Inferior parietal cortex (tissue), 1 donor: ENCODE results near the gene CRHR2.

Experiments used
- DNase-seq: peaks from one replicate; pipeline ENCODE4 v3.0.0-alpha.2; 2016; ENCODE audit errors: extremely low spot score

The CRHR2 gene

DNA sequence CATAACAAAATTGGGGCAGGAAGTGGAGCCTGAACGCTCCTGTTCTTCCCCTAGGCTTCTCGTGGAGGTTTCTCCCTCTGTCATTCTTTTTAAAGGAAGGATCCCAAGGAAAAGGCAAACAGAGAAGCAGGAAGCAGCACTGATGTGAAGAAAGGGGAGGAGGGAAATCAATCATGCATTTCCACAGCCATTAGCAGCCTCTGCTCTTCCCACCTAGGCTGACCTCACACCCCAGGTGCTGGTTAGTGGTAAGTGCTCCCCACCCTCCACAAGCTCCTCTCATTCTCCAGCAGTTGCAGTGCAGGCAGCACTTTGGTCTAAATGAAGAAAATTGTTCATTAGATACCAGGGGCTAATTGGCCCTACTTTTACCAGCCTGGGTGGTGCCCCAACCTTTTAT is 2.6 kb downstream of the CRHR2 start:
- DNase-seq = no peak

- no peak for DNase-seq
These were observed 3.5 kb downstream of the CRHR2 start for GRCh38 chr7:30678805-30679204.

DNA sequence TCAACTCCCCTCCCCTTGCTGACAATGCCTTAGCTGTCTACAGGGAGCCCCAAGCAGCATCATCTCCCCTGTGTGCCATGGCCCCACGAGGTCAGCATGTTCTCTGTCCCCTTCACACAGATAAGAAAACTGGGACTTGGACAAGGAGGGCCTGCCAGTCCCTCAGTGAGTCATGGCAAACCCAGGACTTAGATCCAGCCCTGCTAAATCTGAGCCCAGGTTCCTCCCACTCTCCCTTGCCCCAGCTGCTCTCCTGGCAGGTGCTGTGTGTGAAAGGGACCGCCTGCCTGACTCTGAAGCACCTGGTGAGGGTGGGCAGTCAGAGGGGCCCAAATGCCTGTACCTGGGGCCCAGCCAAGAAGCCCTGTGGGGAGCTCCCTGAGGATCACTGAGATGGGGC is 7.4 kb downstream of the CRHR2 start:
- DNase-seq = no peak

DNA sequence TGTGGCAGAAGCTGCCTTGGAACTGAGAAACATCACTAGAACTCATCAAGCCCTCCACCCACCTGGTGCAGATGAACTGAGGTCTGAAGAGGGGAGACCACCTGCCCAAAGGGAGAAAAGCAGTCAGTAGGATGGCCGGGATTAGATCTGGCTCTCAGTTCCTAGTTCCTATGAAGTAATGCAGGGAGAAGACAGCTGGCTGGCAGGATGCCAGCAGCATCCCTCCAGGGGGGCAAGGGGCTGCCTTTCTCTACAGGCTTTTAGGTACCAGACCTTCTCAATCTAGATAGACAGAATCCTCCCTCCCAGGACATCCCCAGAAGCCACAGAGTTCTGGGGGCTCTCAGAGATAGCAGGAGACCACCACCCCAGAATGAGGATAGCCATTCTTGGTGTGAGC is 7.8 kb downstream of the CRHR2 start:
- no peak for DNase-seq

GRCh38 chr7:30671793-30672465 is 10.3 kb downstream of the CRHR2 start:
- no peak for DNase-seq

DNA sequence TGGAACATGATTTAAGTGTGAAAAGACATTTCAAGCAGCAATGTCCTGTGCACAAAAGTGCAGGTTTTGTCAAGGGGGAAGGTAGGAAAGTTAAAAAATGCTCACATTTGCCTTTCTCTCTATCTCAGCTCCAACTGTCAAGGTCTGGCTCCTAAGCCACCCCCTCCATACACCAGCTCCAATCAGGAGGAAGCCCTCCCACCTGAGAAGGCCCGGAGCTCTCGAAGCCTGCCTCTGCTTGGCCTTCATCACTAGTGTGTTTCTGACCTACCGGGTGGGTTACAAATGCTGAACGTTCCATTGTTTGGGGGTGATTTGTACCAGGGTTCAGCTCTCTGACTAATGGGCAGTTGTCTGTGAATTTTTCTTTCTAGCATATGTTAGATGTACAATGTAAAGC is 14.2 kb downstream of the CRHR2 start:
- DNase-seq = no peak

DNA sequence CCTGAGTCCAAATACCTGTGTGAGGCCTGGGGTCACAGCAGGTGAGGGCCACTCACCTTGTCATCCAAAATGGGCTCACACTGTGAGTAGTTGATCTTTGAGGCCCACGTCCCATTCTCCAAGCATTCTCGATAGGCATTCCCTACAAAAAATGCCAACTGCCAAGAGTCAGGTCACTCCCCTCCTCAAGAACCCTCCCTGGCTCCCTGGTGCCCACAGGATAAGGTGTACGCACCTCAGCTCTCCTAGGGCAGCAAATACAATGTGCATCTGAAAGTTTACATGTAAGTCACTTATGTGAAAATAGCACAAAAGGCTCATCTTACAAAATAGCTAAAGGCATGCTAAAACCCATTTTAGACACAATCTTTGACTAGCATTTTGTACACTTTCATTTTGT is 15.1 kb downstream of the CRHR2 start:
- DNase-seq = no peak

DNA sequence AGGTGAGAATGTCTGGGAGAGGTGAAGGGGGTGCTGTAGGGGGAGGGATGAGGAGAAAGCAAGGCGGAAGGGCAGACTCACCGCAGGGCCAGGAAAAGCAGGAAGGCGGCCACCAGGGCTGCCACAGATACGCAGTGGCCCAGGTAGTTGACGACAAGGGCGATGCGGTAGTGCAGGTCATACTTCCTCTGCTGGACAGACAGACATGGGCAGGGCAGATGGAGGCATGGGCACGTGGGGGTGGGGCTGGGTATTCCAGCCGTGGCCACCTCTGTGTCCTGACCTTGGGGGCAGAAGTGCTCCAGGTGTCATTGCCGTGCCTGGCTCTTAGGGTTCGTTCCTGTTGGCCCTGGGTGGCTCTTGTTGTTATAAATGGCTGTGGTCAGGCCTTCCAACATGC is 16.8 kb downstream of the CRHR2 start:
- no peak for DNase-seq

DNA sequence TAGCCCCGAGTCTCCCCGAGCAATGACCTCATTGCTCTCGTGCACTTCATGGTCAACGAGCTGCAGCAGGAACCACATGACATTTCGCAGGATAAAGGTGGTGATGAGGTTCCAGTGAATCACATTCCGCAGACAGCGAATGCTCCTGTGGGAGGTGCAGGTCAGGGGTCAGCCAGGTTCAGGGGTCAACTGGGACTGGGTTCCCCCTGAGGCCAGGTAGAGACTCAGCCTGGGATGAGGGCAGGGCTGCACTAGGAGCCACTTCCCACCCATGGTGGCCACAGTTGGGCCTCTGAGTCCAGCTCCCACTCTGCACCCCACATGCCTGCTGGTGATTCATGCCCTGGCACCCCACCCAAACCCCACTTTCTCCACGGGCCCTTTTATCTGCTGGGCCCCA is 17.2 kb downstream of the CRHR2 start:
- DNase-seq = no peak

- DNase-seq = no peak
These were observed 17.9 kb downstream of the CRHR2 start for GRCh38 chr7:30664184-30664885.

DNA sequence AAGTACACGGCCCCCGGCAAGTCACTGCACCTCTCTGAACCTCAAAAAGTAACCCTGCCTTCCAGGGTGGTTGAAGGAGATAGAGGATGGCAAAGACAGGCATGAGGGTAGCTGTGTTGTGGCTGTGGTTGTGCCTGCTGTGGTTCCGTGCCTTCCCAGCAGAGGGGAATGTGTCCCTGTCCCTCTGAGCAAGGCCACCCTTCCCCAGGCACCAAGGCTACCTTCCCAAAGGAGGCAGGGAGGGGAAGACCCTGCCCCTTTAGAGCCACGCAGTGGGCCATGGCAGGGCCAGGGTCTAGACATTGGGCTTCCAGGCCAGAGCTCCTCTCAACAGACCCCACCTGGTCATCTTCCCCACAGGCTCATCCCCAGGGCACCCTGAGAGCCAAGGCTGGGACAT is 18.8 kb downstream of the CRHR2 start:
- no peak for DNase-seq

GRCh38 chr7:30662431-30662939 is 19.8 kb downstream of the CRHR2 start:
- DNase-seq = no peak

- no peak for DNase-seq
These were observed 20.3 kb downstream of the CRHR2 start for GRCh38 chr7:30661926-30662325.

- DNase-seq = no peak
These were observed 21.7 kb downstream of the CRHR2 start for GRCh38 chr7:30660331-30661255.

DNA sequence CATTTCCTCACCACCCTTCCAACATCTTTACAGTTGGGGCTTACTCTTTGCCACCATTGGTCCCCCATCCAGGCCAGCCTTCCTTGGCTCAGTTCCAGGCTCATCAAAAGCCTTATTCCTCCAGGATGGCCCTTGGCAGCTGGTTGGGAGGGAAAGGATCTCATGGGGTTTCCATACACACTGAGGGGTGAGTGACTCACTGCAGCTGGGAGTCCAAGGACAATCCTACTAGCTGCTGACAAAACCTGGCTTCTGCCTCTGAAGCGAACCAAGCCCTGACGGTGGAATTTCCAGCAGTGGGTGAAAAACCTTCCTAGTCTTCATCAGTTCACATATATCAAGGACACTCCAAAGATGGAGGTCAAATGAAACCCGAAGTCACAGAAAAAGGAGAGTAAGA is 22.9 kb downstream of the CRHR2 start:
- no peak for DNase-seq

DNA sequence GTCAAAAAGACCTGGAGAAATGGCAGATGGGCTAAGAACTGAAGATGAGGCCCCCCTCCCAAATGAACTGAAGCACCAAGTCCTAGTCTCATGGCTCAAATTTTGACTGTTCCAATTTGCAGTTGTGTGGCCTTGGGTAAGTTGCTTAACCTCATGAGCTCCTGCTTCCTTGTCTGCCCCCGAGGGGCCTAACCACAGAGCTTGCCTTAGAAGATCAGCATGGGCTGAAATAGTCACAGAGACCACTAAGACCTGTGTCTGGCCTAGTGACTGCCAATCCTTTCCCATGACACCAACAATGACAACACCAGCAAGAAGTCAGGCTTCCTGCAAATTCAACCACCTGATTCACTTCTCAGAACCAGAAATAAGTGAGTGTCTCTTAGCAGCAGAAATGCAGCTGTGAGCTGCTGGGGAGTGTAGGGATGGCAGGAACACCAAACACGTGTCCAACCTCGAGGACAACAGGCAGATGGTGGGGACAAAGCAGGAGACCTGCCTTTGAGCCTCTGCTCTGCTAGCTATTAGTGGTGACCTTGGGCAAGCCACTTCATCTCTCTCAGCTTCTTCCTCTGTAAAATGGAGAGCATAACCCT is 23.7 kb downstream of the CRHR2 start:
- DNase-seq = no peak

- DNase-seq = no peak
These were observed 25.1 kb downstream of the CRHR2 start for GRCh38 chr7:30657131-30657530.

GRCh38 chr7:30656006-30656957 is 26.0 kb downstream of the CRHR2 start:
- DNase-seq = no peak

DNA sequence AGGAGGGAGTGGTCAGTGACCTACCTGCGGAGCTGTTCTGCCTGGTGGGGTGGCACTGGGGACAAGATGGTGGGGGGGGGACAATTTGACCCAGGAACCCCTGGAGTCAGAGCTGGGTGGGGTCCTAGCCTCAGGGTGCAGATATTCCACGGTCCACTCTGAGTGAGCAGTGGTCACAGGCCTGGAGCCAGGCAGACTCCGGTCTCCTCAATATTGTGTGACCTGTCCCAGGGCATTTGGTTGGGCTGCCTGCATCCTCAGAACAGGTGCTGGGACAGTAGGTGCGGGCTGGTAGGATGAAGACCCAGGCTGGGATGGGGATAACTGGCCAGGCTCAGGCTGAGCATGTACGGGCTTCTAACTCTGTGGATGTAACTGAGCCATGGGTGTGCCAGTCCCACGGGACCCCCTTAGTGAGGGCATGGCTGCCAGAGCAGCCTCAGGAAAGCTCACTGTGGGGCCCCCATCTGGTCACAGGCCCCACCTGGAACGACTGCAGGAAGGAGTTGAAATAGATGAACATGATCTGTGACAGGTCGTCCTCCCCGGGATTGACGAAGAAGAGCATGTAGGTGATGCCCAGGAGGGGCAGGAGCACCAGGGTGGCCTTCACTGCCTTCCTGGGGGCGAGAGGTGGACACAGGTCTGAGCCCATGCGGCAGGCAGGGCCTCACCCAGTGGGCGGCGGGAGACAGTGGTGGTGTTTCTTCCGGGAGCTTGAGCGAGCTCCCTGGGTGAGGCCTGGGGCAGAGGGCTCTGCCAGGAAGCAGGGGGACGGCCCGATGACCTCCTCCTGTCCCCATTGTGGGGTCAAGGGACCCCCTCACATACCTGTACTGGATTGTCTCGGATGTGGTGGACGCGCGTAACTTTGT is 26.9 kb downstream of the CRHR2 start:
- DNase-seq = no peak
